ENCODE measurements around the gene RER1.

GRCh38 chr1:2386636-2387611, 4.7 kb upstream of the RER1 start:
- TF ChIP-seq, protein P1, sequence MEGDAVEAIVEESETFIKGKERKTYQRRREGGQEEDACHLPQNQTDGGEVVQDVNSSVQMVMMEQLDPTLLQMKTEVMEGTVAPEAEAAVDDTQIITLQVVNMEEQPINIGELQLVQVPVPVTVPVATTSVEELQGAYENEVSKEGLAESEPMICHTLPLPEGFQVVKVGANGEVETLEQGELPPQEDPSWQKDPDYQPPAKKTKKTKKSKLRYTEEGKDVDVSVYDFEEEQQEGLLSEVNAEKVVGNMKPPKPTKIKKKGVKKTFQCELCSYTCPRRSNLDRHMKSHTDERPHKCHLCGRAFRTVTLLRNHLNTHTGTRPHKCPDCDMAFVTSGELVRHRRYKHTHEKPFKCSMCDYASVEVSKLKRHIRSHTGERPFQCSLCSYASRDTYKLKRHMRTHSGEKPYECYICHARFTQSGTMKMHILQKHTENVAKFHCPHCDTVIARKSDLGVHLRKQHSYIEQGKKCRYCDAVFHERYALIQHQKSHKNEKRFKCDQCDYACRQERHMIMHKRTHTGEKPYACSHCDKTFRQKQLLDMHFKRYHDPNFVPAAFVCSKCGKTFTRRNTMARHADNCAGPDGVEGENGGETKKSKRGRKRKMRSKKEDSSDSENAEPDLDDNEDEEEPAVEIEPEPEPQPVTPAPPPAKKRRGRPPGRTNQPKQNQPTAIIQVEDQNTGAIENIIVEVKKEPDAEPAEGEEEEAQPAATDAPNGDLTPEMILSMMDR (conservative IDR thresholded peaks at IDR 0.05; ENCODE audit: low read length), result no peak
- no peak for TF ChIP-seq EZH2phosphoT487 (IDR thresholded peaks at IDR 0.05; ENCODE audit: borderline replicate concordance, low read depth, low read length)
